Measurements from ENCODE around the gene ZBTB38.

The ZBTB38 gene

GRCh38 chr3:141368062-141368924, at the start of gene ZBTB38:
TSS of gene ZBTB38 (plus strand) at chr3:141368504. CDS start at chr3:141442389, 73,885 bp downstream.
- DNase-seq (ENCODE audit: low read depth) = peak; percentile 92

- DNase-seq (ENCODE audit: low read depth) = no peak
These were observed 47.8 kb upstream of the ZBTB38 start for GRCh38 chr3:141320399-141321108.

GRCh38 chr3:141321109-141321497, 47.2 kb upstream of the ZBTB38 start:
- peak; percentile 40 for DNase-seq (ENCODE audit: low read depth)

- no peak for DNase-seq (ENCODE audit: low read depth)
These were observed 44.2 kb upstream of the ZBTB38 start for GRCh38 chr3:141323936-141324704.

- DNase-seq (ENCODE audit: low read depth) = no peak
These were observed 42.2 kb upstream of the ZBTB38 start for GRCh38 chr3:141326123-141326522.

GRCh38 chr3:141326626-141327025, 41.7 kb upstream of the ZBTB38 start:
- DNase-seq (ENCODE audit: low read depth) = no peak

- DNase-seq (ENCODE audit: low read depth) = no peak
These were observed 39.8 kb upstream of the ZBTB38 start for GRCh38 chr3:141328286-141329166.

- no peak for DNase-seq (ENCODE audit: low read depth)
These were observed 38.1 kb upstream of the ZBTB38 start for GRCh38 chr3:141330235-141330634.

GRCh38 chr3:141330718-141331376, 37.5 kb upstream of the ZBTB38 start:
- no peak for DNase-seq (ENCODE audit: low read depth)

- DNase-seq (ENCODE audit: low read depth) = peak; percentile 97
These were observed 36.7 kb upstream of the ZBTB38 start for GRCh38 chr3:141331377-141332318.

GRCh38 chr3:141332416-141332815, 35.9 kb upstream of the ZBTB38 start:
- DNase-seq (ENCODE audit: low read depth) = no peak

- no peak for DNase-seq (ENCODE audit: low read depth)
These were observed 34.3 kb upstream of the ZBTB38 start for GRCh38 chr3:141333836-141334626.

GRCh38 chr3:141334627-141335250, 33.6 kb upstream of the ZBTB38 start:
- DNase-seq (ENCODE audit: low read depth) = no peak

- DNase-seq (ENCODE audit: low read depth) = no peak
These were observed 32.7 kb upstream of the ZBTB38 start for GRCh38 chr3:141335531-141336061.

- peak; percentile 88 for DNase-seq (ENCODE audit: low read depth)
These were observed 31.4 kb upstream of the ZBTB38 start for GRCh38 chr3:141336672-141337522.

GRCh38 chr3:141337523-141337854, 30.8 kb upstream of the ZBTB38 start:
- no peak for DNase-seq (ENCODE audit: low read depth)

GRCh38 chr3:141337991-141338390, 30.3 kb upstream of the ZBTB38 start:
- DNase-seq (ENCODE audit: low read depth) = no peak

All from HS-5 (cell line).